ENCODE results near the gene OBI1.

The OBI1 gene

GRCh38 chr13:78602561-78603239 lies 56.3 kb downstream of the OBI1 start:
- DNase-seq, result peak; percentile 20

GRCh38 chr13:78601874-78602560 lies 56.9 kb downstream of the OBI1 start:
- DNase-seq, result no peak

- DNase-seq, result no peak
Measured at GRCh38 chr13:78601124-78601873, 57.7 kb downstream of the OBI1 start.

GRCh38 chr13:78600280-78600883 lies 58.6 kb downstream of the OBI1 start:
- DNase-seq, result no peak

GRCh38 chr13:78599645-78600279 lies 59.2 kb downstream of the OBI1 start:
- no peak for DNase-seq

GRCh38 chr13:78598966-78599644 lies 59.9 kb downstream of the OBI1 start:
- no peak for DNase-seq

- DNase-seq, result no peak
Measured at GRCh38 chr13:78598116-78598781, 60.7 kb downstream of the OBI1 start.

- DNase-seq, result no peak
Measured at GRCh38 chr13:78597602-78597932, 61.4 kb downstream of the OBI1 start.

GRCh38 chr13:78596736-78597601 lies 62.0 kb downstream of the OBI1 start:
- no peak for DNase-seq

GRCh38 chr13:78596399-78596735 lies 62.6 kb downstream of the OBI1 start:
- no peak for DNase-seq

GRCh38 chr13:78595495-78596398 lies 63.2 kb downstream of the OBI1 start:
- DNase-seq, result no peak

- peak; percentile 31 for DNase-seq
Measured at GRCh38 chr13:78594456-78594975, 64.4 kb downstream of the OBI1 start.

- DNase-seq, result peak; percentile 52
Measured at GRCh38 chr13:78593652-78594455, 65.1 kb downstream of the OBI1 start.

GRCh38 chr13:78593129-78593528 lies 65.8 kb downstream of the OBI1 start:
- no peak for DNase-seq

GRCh38 chr13:78592584-78592983 lies 66.4 kb downstream of the OBI1 start:
- peak; percentile 31 for DNase-seq

GRCh38 chr13:78589206-78589605 lies 69.7 kb downstream of the OBI1 start:
- no peak for DNase-seq

GRCh38 chr13:78587395-78587794 lies 71.6 kb downstream of the OBI1 start:
- DNase-seq, result no peak

- no peak for DNase-seq
Measured at GRCh38 chr13:78586706-78587105, 72.2 kb downstream of the OBI1 start.

- DNase-seq, result no peak
Measured at GRCh38 chr13:78576261-78576660, 82.7 kb downstream of the OBI1 start.

Data from NCI-H2171 treated with DMSO at 0.1 percent for 48 hours (cell line).